Putamen (tissue), 1 donor: ENCODE results near the gene ASIC5.
A peak's percentile ranks its signal among the peaks of the same experiment; 100 is the strongest.

Source experiments
- DNase-seq: peaks from one replicate; pipeline ENCODE4 v3.0.0-alpha.2; 2016; ENCODE audit warnings: low spot score

ASIC5 gene

DNA sequence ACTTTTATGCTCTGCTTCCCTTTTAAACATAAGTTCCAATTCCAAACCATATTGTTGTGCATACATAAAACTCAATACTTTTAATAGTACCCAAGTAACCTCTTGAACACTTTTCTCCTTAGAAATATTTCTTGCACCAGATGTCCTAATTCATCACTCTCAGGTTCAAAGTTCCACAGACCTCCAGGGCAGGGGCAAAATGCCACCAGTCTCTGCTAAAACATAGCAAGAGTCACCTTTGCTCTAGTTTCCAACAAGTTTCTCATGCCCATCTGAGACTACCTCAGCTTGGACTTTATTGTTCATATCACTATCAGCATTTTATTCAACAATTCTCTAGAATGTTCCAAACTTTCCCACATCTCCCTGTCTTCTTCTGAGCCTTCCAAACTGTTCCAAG, 13.7 kb upstream of the ASIC5 start:
- no peak for DNase-seq

DNA sequence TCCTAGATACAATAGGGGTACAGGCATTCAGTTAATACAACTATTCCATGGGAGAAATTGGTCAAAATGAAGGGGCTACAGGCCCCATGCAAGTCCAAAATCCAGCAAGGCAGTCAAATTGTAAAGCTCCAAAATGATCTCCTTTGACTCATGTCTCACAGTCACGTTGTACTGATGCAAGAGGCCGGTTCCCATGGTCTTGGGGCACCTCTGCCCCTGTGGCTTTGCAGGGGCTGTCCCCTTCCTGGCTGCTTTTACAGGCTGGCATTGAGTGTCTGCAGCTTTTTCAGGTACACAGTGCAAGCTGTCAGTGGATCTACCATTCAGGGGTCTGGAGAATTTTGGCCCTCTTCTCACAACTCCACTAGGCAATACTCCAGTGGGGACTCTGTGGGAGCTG, 12.5 kb upstream of the ASIC5 start:
- no peak for DNase-seq

DNA sequence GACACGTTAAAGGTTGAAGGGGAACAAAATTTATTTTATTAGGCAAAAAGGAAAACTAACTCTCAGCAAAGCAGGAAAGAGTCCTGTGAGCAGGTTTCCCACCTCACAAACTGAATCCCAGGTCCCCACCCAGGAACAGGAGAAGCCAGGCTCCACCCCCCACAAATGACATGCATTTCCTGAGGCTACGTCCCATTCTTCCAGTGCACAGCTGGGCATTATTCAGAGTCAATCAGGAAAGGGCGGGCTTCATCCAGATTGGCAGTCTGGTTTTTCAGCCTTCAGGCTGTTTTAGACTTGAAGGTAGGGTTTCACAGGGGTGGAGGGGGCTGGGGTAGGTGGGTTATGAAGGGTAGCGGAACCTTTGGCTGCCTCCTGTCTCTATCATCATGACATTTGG, 11.9 kb upstream of the ASIC5 start:
- DNase-seq: no peak

DNA sequence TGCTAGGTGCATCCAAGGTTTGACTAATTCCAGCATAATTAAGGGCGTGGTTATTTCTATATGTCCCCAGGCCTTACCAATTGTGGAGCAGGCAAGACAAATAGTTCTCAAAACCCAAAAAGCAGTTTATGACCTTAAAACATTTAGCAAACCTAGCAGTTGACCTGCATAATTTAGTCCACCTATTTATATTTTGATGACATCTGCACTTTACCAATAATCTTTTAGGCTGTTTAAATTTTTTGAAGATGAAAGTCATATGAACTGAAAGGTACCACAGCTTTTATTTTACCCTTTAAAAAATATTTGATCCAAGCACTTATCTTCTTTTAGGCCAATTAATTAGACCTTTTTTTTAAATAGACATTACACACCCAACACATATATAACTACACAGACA, 9.8 kb upstream of the ASIC5 start:
- no peak for DNase-seq

DNA sequence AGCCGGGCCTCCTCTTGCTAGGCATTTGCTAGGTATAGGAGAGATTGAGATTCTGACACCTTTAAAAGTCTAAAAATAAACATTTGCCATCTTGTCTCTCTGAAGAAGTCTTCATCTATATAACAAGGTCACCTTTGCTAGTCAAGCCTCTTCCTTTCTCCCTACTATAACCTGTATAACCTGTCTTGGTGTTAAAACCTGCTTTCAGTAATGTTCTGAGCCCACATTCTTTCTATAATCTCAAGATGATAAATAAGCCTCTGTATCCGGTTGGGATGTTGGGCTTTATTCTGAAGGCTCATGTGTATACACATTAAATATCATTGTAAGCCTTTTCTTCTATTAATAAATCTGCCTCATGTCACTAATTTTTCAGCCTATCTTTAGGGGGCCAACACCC, 10.2 kb downstream of the ASIC5 start:
- no peak for DNase-seq

DNA sequence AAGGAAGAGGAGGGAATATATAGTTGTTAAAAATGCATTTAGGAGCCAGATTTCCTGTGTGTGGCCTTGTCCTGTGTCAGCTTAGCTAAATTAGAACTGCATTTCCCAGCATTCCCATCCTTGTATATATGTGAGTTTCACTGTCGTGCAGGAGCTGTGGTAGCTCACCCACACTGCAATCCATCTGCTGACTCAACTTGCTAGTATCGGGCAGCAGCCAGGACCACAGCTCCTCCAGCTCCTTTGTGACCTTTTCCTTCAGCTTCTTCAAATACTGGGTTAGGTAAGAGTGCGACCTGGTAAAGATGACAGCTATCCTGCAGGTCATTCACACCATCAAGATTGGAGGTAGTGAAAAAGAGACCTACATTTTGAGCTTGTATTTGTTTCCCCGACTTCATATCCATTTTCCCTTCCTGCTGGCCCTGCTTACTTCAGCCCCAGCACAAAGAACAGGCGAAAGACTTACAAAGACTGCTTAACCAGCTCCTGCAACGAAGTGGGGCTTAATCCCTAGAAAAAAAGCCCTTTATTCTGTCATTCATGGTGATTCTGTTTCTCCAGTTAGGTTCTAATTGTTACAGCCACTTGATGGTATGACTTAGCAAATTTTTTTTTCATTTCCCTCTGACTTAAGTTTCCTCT, 11.4 kb downstream of the ASIC5 start:
- no peak for DNase-seq

DNA sequence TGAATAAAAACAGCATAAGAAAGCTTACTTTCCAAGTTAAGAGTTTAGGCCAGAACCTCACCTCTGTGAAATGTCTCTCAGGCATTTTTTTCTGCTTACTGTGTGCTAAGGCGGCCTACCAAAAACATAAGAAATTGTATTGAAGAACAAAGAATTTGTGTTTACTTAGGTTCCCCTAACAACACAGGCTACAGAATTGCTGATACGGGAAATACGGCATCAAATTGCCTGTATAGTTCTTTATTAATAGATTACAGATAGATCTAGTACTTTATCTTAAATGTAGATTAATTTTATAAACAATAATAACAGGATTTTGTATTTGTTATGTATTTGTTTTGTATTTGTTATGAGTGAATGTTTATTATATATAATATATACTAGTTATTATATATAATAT, 12.9 kb downstream of the ASIC5 start:
- no peak for DNase-seq

DNA sequence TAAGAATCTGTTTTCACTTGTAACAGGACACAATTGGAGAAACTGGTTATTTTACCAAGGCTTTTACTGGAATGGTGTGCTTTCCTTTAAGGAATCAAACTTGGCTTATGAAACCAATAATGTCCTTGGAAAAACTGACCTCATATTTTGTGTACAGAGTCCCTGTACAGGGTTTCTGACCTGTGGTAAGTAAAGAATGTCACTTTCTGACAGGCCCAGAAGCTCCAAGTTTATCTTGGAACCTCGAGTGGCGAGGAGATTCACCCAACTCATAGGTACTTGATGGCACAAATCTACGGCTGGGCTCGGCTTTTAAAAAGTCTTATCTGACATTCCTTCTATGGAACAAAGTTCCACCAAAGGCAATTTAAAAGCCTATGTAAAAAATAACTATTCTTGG, 17.0 kb downstream of the ASIC5 start:
- DNase-seq: no peak

DNA sequence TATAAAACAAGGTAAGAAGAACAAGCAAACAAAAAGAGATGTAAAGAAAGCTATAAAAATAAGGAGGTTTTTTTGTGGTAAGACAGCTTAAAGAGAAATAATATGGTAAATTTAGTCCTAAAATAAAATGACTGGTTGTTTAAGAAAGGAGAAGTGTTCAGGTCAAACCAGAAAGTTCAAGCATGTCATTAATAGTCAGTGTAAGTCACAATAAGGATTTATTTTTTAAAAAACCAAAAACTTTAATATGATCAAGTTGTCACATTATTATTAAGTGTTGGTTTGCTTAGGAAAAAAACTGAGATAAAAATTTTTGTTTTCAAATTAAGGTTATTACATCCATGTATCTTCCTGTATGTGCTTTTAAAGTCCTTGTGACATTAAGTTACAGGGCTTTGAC, 19.1 kb downstream of the ASIC5 start:
- DNase-seq: no peak

DNA sequence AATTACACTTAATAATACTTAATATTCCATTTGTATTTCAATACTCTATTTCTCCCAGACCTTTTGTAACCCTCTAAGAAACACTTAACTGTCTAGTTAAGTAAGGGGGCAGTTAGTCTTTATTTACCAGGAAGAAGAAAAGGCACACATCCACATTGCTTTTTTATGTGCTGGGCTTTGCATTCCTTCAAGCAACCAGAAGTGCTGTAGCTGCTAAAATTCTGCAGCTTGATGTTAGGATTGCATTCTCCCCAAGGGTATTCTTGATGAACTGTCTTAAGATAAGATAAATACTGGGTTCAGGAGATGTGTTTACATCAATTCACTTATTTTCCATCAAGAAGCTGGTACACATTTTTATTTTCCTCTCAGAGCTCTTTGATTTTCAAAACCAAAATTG, 24.0 kb downstream of the ASIC5 start:
- no peak for DNase-seq

DNA sequence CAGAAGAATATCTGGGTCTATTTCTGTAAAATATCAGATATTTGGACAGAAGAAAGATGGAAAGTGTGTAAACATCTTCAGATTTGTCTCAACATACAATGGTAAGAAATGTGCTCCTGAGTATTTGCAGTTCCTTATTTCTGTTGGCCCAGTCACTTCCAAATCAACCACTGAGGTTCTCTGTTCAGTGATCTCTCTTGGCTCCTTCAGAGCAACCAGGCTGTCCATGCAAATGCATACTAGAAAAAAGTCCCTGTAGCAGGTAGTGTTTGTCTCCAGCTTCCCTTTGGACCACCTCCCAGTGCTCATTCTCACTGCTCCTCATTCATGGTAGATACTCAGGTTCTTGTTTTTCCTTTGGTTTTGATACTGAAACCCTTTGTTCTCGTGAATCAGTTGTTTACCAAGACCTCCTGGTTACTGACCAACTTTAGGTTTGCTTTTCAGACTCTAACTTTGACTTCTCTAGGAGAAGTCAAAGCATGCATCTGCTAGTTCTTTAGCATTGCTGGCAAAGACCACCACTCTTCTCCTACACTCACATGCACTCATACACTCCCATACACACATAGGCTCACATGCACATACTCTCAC, 28.8 kb downstream of the ASIC5 start:
- no peak for DNase-seq

DNA sequence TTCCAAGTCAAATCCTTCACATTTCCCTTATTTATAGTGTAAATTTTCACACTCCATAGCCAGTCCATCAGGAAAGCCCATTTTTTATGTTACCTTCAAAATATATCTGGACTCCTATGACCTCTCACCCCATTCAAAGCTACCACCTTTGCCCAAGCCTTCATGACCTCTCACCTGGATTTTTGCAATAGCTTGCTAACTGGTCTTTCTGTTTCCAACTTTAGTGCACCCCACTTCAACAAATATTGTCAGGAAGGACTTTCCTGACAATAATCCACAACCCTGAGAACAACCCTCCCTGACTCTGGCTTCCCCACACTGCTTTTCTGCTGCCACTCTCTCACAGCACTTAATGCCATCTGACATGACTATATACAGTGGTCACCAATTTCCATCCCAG, 33.4 kb downstream of the ASIC5 start:
- no peak for DNase-seq

DNA sequence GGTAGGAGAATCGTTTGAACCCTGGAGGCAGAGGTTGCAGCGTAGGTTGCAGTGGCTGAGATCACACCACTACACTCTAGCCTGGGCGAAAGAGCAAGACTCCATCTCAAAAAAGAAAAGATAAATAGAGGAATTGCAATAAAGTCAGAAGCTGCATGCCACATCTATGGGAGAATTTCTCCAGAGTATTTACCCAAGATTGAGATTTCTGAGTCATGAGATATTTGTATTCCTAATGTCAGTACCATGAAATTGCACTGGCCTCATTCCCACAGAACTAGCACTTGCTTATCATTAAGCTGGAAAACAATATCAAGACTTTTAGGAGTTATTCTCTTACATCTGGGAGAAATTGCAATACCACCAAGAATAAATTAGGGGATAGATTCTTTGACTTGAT, 37.4 kb downstream of the ASIC5 start:
- no peak for DNase-seq

DNA sequence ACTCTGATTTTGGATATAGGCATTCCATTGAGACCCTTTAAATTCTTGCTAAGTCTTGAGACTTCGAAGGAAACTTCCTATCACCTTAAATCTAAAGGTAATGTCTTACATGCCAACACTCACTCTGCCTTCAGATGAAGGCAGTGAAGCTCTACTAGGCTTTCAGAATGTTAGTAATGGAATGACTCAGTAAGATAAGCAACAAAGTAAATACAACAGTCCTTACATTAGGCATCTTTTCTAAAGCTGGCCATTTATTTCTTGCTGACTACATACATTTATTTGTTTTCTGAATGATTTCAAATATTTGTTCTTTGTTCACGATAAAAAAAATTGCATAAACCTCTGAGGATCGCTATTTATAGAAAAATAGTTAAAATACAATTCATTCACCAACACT, 43.5 kb downstream of the ASIC5 start:
- no peak for DNase-seq

DNA sequence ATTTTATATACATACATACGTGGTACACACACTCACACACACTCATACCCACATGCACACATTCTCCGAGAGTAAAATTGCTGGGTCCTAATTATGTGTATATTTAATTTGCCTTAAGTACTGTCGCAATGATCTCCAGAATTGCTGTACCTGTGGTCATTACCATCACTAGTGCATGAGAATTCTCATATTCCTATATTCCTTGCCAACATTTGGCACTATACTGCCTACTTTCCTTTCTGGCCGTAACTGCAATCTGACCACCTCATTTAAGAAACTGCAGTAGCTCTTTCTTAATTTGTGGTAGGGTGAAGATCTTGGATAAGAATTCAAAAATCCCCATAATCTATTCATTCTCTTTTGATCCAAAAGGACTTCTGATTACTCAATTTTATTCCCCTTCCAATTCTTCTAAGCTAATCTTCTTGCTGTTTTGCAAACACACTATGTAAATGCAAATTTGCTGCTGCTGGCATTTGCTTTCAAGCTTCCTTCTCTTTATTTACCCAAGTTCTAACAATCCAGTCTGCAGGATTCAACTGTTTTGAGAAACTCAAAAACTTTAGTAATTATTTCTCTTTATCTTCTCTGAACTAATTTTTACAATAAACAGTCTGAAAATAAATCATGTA, 45.1 kb downstream of the ASIC5 start:
- DNase-seq: no peak

DNA sequence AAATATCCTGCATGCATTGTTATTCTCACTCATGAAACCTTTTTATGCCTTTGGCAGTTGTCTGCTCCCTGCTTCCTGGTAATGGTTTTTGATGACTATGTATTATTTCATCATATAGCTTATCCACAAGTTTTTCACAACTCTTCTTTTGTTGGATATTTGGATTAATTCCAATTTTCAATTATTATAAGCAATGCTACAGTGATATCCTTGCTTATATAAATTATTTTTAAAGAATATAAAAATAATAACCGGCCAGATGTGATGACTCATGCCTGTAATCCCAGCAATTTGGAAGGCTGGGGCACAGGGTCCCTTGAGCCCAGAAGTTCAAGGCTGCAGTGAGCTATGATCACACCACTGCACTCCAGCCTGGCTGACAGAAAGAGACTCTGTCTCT, 47.0 kb downstream of the ASIC5 start:
- no peak for DNase-seq

DNA sequence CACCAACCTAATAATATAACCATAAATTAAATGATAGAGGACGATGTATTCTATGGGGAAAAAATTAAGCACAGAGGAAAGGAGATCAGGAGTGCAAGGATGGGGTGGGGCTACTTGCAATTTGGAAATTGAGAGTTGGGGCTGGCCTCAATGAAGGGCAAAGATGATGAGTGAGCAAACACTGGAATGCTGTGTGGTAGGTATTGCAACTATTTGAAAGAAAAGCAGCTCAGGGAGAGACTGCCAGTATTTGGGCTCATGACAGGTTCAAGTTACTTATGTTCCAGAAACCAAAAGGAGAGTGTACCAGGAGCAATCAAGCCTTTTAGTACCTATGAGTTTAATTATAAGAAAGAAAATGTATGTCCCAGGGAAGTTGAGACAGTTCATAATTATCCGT, 47.4 kb downstream of the ASIC5 start:
- DNase-seq: no peak

DNA sequence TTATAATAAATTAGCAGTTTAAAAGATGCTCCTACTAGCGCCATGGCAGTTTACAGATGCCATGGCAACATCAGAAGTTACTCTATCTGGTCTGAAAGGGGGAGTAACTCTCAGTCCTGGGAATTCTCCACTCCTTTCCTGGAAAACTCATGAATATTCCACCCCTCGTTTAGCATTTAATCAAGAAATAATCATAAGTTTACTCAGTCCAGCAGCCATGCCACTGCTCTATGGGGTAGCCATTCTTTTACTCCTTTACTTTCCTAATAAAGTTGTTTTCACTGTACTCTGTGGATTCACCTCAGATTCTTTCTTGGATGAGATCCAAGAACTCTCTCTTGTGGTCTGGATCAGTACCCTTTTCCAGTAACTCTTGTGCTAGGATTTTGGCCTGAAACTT, 55.0 kb downstream of the ASIC5 start:
- DNase-seq: no peak

DNA sequence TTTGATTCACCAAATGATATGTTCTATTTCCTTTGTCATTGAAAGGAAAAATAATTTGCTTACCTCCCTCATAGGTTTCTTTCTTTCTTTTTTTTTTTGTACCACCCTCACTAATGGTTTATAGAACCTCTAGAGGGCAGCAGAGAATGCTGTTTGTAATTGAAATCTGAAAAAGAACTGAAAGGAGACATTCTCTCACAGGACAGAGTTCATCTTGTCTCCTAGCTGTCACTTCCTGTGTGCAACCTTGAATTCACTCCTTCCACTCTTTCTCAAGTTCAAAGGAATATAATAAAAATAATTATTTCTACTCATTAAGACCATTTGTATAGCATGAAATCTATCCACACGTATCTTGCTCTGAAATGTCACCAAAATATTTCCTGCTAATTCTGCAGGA, 56.2 kb downstream of the ASIC5 start:
- DNase-seq: peak; percentile 56

DNA sequence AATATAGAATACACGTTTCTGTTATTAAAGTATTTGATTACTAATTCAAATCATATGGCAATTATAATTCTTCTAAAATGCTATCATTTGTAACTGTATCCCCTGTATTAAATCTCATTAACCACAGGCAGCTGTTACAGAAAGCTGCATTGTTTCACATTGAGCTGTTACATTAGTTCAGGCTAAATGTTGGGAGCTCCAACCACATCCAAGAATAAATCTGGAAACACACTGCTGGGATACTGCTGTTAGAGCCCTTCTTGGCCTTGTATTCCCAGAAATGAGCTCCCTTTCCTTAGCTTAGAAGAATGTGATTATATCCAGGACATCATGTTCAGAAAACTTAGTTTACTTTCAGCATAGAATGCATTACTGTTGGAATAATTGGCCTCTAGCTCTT, 59.1 kb downstream of the ASIC5 start:
- no peak for DNase-seq

DNA sequence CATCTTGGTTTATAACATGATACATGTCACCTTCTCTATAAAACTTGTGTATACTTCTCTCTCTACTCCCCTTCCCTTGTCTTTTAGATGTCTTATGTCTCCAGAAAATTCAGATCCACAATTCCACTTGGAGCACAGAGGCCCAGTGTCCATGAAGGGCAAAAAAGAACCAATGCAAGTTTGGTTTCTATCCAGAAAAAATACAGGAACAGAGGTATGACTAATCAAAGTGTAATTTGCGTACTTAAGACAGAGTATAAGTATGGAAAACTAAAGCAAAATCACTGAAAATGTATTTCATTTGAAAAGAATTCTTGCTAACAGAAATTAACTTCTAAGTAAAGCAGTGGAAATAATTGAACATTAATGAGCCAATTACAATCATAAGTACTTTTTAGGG, 61.1 kb downstream of the ASIC5 start:
- no peak for DNase-seq

DNA sequence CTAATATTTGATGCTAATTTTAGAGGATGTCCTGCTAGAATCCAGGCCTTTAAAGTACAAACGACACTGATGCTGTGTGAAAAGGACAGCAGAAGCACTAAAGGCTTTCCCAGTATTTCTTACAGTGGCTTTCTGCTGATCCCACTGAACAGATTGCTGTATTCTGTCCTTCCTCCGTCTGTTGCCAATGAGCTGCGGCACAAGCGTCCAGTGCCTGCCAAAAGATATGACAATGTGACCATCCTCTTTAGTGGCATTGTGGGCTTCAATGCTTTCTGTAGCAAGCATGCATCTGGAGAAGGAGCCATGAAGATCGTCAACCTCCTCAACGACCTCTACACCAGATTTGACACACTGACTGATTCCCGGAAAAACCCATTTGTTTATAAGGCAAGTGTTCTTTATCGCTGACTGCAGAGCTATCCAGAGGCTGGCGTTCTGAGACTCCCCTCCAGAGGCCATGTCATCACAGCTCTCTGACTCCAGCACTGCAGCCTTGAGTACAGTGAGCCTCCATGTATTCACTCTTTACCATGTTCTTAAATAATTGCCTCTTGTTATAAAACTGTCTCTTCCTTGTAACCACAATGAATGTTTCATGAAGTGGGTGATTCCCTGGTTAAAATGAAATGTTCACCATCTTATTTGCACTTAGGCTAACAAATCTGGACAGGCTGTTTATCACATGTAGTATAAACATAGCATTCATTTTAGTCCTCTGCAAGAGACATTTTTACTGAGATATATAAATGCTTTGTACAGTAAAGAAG, 63.7 kb downstream of the ASIC5 start:
- DNase-seq: no peak

DNA sequence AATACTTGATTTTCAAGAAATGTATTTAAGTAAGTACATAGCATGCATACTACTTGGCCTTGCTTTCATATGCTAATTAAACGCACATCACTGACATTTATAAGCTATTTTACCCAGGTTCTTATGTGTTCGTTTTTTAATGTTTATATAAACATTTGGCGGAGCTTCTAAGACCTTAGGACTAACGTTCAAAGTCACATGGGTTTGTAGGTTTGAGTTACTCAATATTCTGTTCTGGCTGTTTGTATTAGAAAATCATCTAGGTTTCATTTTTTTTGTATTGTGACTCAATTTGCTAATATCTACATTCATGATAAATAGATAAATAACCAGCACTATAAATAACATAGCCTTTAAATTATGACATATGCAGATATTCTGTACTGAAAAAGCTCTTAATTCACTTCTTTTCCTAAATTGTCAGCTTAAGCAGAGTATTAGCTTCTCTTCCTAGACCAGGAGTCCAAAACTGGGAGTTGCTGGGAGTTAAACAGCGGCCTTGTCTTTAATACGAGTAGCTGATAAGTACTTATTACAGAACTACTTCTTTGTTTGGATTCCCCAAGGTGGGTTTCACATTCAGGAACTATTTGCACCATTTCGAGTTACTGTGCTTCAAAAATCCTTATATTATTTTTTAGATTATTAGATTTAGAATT, 65.3 kb downstream of the ASIC5 start:
- DNase-seq: no peak
